OCI-LY1 (cell line): ENCODE measurements around the gene SLTM.

Source experiments
- H2AFZ ChIP-seq: fragments of 200-600 bp; sonication (generic), shearing (Covaris generic); 2 replicates; pipeline ENCODE4 v1.6.0; 2014; ENCODE audit warnings: antibody characterized with exemption, mild to moderate bottlenecking, low read length
- H3F3A ChIP-seq: fragments of 200-600 bp; sonication (generic), shearing (Covaris generic); 2 replicates; pipeline ENCODE4 v1.6.0; 2014; ENCODE audit warnings: mild to moderate bottlenecking, antibody characterized with exemption, low read length, moderate library complexity; ENCODE audit not compliant: insufficient read depth
- H3K27ac ChIP-seq: fragments of 200-600 bp; sonication (generic); 2 replicates; pipeline ENCODE4 v1.5.1; 2014; ENCODE audit warnings: low read length, mixed run types, mild to moderate bottlenecking, low read depth; ENCODE audit not compliant: poor library complexity, severe bottlenecking
- H3K27me3 ChIP-seq: fragments of 200-600 bp; sonication (generic); 2 replicates; pipeline ENCODE4 v1.6.0; 2014; ENCODE audit warnings: antibody characterized with exemption, mild to moderate bottlenecking, low read length, moderate library complexity; ENCODE audit not compliant: insufficient read depth
- H3K36me3 ChIP-seq: fragments of 200-600 bp; sonication (generic); 2 replicates; pipeline ENCODE4 v1.6.1; 2014; ENCODE audit warnings: mild to moderate bottlenecking, antibody characterized with exemption, low read length, moderate library complexity, mixed read lengths; ENCODE audit not compliant: insufficient read depth
- H3K4me1 ChIP-seq: fragments of 200-600 bp; sonication (generic); 2 replicates; pipeline ENCODE4 v1.5.1; 2014; ENCODE audit warnings: mild to moderate bottlenecking, low read length, moderate library complexity; ENCODE audit not compliant: insufficient read depth, severe bottlenecking
- H3K4me2 ChIP-seq: fragments of 200-600 bp; sonication (generic), shearing (Covaris generic); 2 replicates; pipeline ENCODE4 v1.6.1; 2014; ENCODE audit warnings: low read length
- H3K4me3 ChIP-seq: fragments of 200-600 bp; sonication (generic); 2 replicates; pipeline ENCODE4 v1.5.1; 2014; ENCODE audit warnings: low read length, low read depth, mild to moderate bottlenecking, mixed read lengths; ENCODE audit not compliant: poor library complexity, severe bottlenecking
- H3K79me2 ChIP-seq: fragments of 200-600 bp; shearing (Covaris generic); 2 replicates; pipeline ENCODE4 v1.6.1; 2016; ENCODE audit warnings: mixed run types, low read length, mixed read lengths; ENCODE audit not compliant: insufficient read depth
- H3K9ac ChIP-seq: fragments of 200-600 bp; sonication (generic), shearing (Covaris generic); 2 replicates; pipeline ENCODE4 v1.6.1; 2014; ENCODE audit warnings: mild to moderate bottlenecking, low read length, mixed read lengths
- H3K9me2 ChIP-seq: fragments of 200-600 bp; sonication (generic), shearing (Covaris generic); 2 replicates; pipeline ENCODE4 v1.6.1; 2014; ENCODE audit warnings: low read depth, mild to moderate bottlenecking, low read length, mixed read lengths
- H3K9me3 ChIP-seq: fragments of 200-600 bp; shearing (Covaris generic); 2 replicates; pipeline ENCODE4 v1.6.1; 2014; ENCODE audit warnings: low read length, mixed read lengths
- H4K20me1 ChIP-seq: fragments of 200-600 bp; sonication (generic), shearing (Covaris generic); 2 replicates; pipeline ENCODE4 v1.6.0; 2016; ENCODE audit warnings: mild to moderate bottlenecking, low read length; ENCODE audit not compliant: insufficient read depth
- CTCF ChIP-seq: fragments of 200-600 bp; sonication (generic), shearing (Covaris generic); IDR thresholded peaks from 2 replicates; pipeline ENCODE4 v1.5.1; 2017; ENCODE audit warnings: mild to moderate bottlenecking, antibody characterized with exemption, low read length, moderate library complexity, mixed read lengths
- EZH2 ChIP-seq: fragments of 200-600 bp; sonication (generic), shearing (Covaris generic); IDR thresholded peaks from 2 replicates; pipeline ENCODE4 v1.8.0; 2017; ENCODE audit warnings: borderline replicate concordance, mixed run types, mild to moderate bottlenecking, antibody characterized with exemption, low read length, moderate library complexity, mixed read lengths

Gene SLTM

DNA sequence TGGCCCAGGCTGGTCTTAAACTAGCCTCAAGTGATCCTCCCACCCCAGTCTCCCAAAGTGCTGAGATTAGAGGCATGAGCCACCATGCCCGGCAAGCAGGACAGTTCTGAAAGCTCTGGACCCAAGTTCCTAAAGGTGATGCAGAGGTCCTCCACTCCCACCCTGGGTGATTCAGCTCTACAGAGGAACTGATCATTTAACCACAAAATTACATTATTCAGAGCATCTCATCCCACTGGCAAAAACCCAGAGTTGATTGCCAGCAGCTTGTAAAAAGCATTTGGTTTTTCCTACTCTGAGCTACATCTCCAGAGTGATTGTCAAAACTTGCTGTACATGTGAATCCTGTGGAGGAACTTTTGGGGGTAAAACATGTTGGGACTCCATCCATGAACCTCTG lies 60.2 kb downstream of the SLTM start:
- Histone ChIP-seq H3K27me3 (no peaks in the 10 kb centered on the region), H3K9me3 (no peaks in the 10 kb centered on the region), H3K4me3 (no peak overlapping the region), H4K20me1 (no peaks in the 10 kb centered on the region), H3K9ac (no peak overlapping the region), H3K27ac (no peak overlapping the region), H3K4me1 (no peaks in the 10 kb centered on the region), H3K4me2 (no peak overlapping the region), H3F3A (no peaks in the 10 kb centered on the region), H2AFZ (no peak overlapping the region), H3K9me2 (no peaks in the 10 kb centered on the region), H3K36me3 (peaks cover 7% of the 10 kb centered on the region), H3K79me2 (no peaks in the 10 kb centered on the region)
- no peak for TF ChIP-seq EZH2
- TF ChIP-seq CTCF = no peak

GRCh38 chr15:58870451-58870850 lies 63.0 kb downstream of the SLTM start:
- TF ChIP-seq CTCF (no peak), EZH2 (no peak)
- Histone ChIP-seq H4K20me1 (no peaks in the 10 kb centered on the region), H3K9me2 (no peaks in the 10 kb centered on the region), H3K79me2 (no peaks in the 10 kb centered on the region), H3K4me1 (peaks cover 3% of the 10 kb centered on the region), H3K27me3 (no peaks in the 10 kb centered on the region), H2AFZ (no peak overlapping the region), H3K9ac (no peak overlapping the region), H3K4me3 (no peak overlapping the region), H3F3A (no peaks in the 10 kb centered on the region), H3K9me3 (no peaks in the 10 kb centered on the region), H3K36me3 (no peaks in the 10 kb centered on the region; the same call in 1 of the 2 replicates), H3K4me2 (no peak overlapping the region), H3K27ac (no peak overlapping the region)

- no peaks in the 10 kb centered on the region for H3K27me3 ChIP-seq
- H3K36me3 ChIP-seq = no peaks in the 10 kb centered on the region
- no peak overlapping the region for H3K4me2 ChIP-seq
- no peaks in the 10 kb centered on the region for H3K79me2 ChIP-seq
- H3K4me1 ChIP-seq = peaks cover 17% of the 10 kb centered on the region
- H3K9ac ChIP-seq = no peak overlapping the region
- TF ChIP-seq CTCF (no peak), EZH2 (no peak)
- no peaks in the 10 kb centered on the region for H3K9me3 ChIP-seq
- no peaks in the 10 kb centered on the region for H3K9me2 ChIP-seq
- no peak overlapping the region for H3K27ac ChIP-seq
- H4K20me1 ChIP-seq = no peaks in the 10 kb centered on the region
- H2AFZ ChIP-seq = no peak overlapping the region
- no peaks in the 10 kb centered on the region for H3F3A ChIP-seq
- no peak overlapping the region for H3K4me3 ChIP-seq
Measured at GRCh38 chr15:58867926-58868325, 65.6 kb downstream of the SLTM start.
